ENCODE results near the gene SMAD4.

DNA sequence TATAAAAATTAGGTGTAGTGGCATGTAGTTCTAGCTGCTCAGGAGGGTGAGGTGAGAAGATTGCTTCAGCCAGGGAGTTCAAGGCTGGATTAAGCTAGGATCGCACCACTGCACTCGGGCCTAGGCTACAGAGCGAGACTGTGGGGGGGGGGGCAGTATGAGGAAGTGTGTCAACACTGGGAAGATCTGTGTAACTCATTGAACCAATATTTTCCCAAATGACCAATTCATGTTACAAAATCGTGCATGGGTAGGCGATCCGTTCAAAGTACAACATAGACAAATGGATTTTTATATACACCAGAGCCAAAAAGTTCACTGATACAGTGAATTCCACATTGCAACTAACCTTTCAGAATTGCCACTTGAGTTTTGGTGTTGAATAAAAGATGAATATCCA, 8.1 kb downstream of the SMAD4 start:
- TF ChIP-seq, protein P1, sequence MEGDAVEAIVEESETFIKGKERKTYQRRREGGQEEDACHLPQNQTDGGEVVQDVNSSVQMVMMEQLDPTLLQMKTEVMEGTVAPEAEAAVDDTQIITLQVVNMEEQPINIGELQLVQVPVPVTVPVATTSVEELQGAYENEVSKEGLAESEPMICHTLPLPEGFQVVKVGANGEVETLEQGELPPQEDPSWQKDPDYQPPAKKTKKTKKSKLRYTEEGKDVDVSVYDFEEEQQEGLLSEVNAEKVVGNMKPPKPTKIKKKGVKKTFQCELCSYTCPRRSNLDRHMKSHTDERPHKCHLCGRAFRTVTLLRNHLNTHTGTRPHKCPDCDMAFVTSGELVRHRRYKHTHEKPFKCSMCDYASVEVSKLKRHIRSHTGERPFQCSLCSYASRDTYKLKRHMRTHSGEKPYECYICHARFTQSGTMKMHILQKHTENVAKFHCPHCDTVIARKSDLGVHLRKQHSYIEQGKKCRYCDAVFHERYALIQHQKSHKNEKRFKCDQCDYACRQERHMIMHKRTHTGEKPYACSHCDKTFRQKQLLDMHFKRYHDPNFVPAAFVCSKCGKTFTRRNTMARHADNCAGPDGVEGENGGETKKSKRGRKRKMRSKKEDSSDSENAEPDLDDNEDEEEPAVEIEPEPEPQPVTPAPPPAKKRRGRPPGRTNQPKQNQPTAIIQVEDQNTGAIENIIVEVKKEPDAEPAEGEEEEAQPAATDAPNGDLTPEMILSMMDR (IDR thresholded peaks at IDR 0.05): no peak
- no peak for TF ChIP-seq POLR2A (IDR thresholded peaks at IDR 0.05)
